Large intestine (tissue), 12 donors: Measurements from ENCODE around the gene CNOT3. TPM values are rescaled to one million over a fixed set of nuclear protein-coding genes. Genes with fewer than 3 reads are reported as not detected.
A peak's percentile ranks its signal among the peaks of the same experiment; 100 is the strongest.
"Not testable (repeated sequence)": the region's sequence is repeated elsewhere in the genome, so short reads cannot be mapped to it uniquely, and the experiment has no call there.

Experiments used
- DNase-seq, 2 donors: peaks; one replicate each; pipeline versions ENCODE4 v3.0.0 to v3.0.0-alpha.2; 2013
- H3K27ac ChIP-seq: one replicate; pipeline ENCODE4 v1.5.1; 2013; ENCODE audit warnings: low read length
- H3K27me3 ChIP-seq: 2 replicates; pipeline ENCODE4 v1.6.1; 2013; ENCODE audit warnings: low read length; ENCODE audit not compliant: control insufficient read depth, insufficient read depth
- H3K36me3 ChIP-seq: 2 replicates; pipeline ENCODE4 v1.6.1; 2013; ENCODE audit warnings: low read length; ENCODE audit not compliant: control insufficient read depth, insufficient read depth
- H3K4me1 ChIP-seq: one replicate; pipeline ENCODE4 v1.6.1; 2013; ENCODE audit warnings: low read length; ENCODE audit not compliant: control insufficient read depth, insufficient read depth
- H3K4me3 ChIP-seq: one replicate; pipeline ENCODE4 v1.5.1; 2013; ENCODE audit warnings: low read length
- H3K9me3 ChIP-seq: one replicate; pipeline ENCODE4 v1.6.1; 2013; ENCODE audit warnings: mild to moderate bottlenecking, low read depth, low read length, moderate library complexity; ENCODE audit not compliant: control insufficient read depth
- WGBS: methylation state at CpG from one replicate; pipeline ENCODE4 v1.1.5; 2013; ENCODE audit warnings: low lambda C conversion rate; ENCODE audit not compliant: insufficient coverage; 5-methylcytosine and 5-hydroxymethylcytosine counted together
- long read RNA-seq, 11 donors: transcript quantifications; one replicate each; lab custom pipeline, GENCODE V29; 2026
- polyA plus RNA-seq: library from polyadenylated mRNA; unstranded; fragments of 120-200 nt; gene quantifications from one replicate; pipeline ENCODE4 v1.2.1, GENCODE V29; 2013

The CNOT3 gene
- 37.2 TPM for polyA plus RNA-seq
- long read RNA-seq, donor 1, partial matches to known transcripts, result 0 of 2 reads
- long read RNA-seq, donor 1, other reads (novel, unspliced or antisense), result 0 of 2 reads
- long read RNA-seq, donor 2, partial matches to known transcripts, result 54 of 90 reads
- long read RNA-seq, donor 2, other reads (novel, unspliced or antisense), result 35 of 90 reads
- long read RNA-seq, donor 3, partial matches to known transcripts, result 6 of 8 reads
- long read RNA-seq, donor 3, other reads (novel, unspliced or antisense), result 0 of 8 reads
- long read RNA-seq, donor 4, result 0 reads
- long read RNA-seq, donor 5, partial matches to known transcripts, result 0 of 1 reads
- long read RNA-seq, donor 5, other reads (novel, unspliced or antisense), result 0 of 1 reads
- long read RNA-seq, donor 6, partial matches to known transcripts, result 125 of 204 reads
- long read RNA-seq, donor 6, other reads (novel, unspliced or antisense), result 77 of 204 reads
- long read RNA-seq, donor 7, partial matches to known transcripts, result 0 of 3 reads
- long read RNA-seq, donor 7, other reads (novel, unspliced or antisense), result 0 of 3 reads
- long read RNA-seq, donor 8, partial matches to known transcripts, result 19 of 20 reads
- long read RNA-seq, donor 8, other reads (novel, unspliced or antisense), result 0 of 20 reads
- long read RNA-seq, donor 9, result 0 reads
- long read RNA-seq, donor 10, partial matches to known transcripts, result 24 of 43 reads
- long read RNA-seq, donor 10, other reads (novel, unspliced or antisense), result 17 of 43 reads
- long read RNA-seq, donor 11, full-length matches to known transcripts, result 1 of 121 reads
- long read RNA-seq, donor 11, partial matches to known transcripts, result 96 of 121 reads
- long read RNA-seq, donor 11, other reads (novel, unspliced or antisense), result 24 of 121 reads

DNA sequence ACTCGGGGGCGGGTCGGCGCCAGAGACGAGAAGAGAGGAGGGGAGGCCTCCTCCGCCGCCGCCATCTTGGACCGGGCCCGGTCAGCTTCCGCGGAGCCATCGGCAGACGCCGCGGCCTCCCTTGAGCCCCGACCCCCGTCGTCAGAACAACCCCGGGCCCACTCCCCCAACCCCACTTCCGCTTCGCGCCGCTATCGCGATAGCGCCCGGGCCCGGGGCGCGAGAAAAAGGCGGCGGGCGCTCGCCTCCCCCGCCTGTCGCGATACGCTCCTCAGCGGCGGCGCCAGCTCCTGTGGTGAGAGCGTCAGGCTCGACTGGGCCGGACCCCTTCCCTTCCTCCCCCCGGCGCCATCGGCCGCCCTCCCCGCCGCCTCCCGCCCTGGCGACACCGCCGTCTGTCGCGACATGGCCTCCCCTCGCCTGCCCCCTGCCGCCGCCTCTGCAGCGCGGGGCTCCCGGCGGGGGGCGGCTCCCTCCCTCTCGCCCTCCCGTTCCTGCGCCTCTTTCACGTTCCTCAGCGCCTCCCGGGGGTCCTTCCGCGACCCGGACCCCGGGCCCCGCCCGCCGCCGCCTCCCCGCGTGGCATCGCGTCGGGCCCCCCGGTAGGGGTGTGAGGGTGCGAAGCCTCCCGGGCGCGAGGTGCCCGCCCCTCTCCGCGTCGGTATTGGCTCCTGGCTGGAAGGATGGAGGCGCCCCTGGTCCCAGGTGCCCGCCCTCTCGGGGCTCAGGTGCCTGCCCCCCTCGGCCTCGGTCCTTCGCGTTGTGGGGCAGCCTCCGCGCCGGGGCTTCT, at the start of gene CNOT3:
TSS of gene CNOT3 (plus strand) at position 64 of the 790 bp plus-strand sequence. CDS start 5,217 bp downstream, outside the sequence.
- WGBS, result no CpG with 5 or more reads among the region's 103 CpGs
- Histone ChIP-seq H3K9me3 (no peaks in the 10 kb centered on the region), H3K36me3 (peaks cover 31% of the 10 kb centered on the region), H3K27ac (peak within 1 kb of the TSS; percentile 63), H3K4me3 (peak within 1 kb of the TSS; percentile 72), H3K27me3 (no peaks in the 10 kb centered on the region), H3K4me1 (peaks cover 25% of the 10 kb centered on the region)
- peak in 1 of 2 donors; percentile 30 for DNase-seq

DNA sequence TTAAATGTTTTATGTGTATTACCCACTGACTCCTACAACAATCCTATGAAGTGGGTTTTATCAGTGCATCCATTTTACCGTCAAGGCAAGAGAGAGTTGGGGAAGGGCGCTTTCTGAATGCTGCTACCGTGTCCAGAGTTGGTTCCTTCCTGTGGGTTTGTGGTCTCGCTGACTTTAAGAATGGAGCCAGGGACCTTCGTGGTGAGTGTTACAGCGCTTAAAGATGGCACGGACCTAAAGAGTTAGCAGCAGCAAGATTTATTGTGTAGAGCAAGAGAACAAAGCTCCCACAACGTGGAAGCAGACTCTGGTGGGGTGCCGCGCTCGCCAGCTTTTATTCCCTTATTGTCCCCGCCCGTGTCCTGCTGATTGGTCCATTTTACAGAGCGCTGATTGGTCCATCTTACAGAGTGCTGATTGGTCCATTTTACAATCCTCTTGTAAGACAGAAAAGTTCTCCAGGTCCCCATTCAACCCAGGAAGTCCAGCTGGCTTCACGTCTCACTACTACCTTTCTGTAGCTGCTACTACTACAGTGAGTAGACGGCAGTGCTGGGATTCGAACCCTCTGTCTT, 43.0 kb upstream of the CNOT3 start:
- Histone ChIP-seq H3K27ac (no peak overlapping the region), H3K4me3 (no peak overlapping the region), H3K27me3 (peaks cover 30% of the 10 kb centered on the region), H3K4me1 (no peaks in the 10 kb centered on the region), H3K36me3 (no peaks in the 10 kb centered on the region), H3K9me3 (no peaks in the 10 kb centered on the region)
- no peak for DNase-seq
- WGBS, result no CpG with 5 or more reads among the region's 17 CpGs

DNA sequence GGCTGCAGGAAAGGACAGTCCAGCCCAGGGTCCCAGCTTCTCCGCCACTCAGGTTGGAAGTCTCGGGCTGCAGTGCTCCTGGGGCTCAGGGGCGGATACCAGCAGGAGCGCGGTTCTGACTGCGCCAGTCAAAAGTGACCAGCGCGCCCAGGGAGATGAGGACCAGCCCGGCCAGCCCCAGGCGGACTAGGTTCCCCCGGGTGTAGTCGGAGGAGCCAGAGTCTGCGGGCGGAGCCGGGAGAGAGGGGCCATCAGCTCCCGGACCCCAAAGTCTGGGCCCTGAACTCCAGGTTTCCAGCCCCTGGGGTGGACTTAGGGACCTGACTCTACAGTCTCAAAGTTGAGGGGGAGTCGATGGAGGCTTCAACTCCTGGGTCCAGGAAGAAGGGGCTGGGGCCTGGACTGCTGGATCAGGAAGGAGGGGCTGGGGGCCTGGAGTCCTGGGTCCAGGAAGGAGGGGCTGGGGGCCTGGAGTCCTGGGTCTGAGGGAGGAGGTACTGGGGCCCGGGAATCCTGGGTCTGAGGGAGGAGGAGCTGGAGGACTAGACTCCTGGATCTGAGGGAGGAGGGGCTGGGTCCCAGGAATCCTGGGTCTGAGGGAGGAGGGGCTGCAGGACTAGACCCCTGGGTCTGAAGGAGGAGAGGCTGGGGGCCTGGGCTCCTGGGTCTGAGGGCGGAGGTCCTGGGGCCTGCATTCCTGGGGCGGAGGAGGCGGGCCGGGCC, 42.3 kb upstream of the CNOT3 start:
- no peaks in the 10 kb centered on the region for H3K4me1 ChIP-seq
- no peaks in the 10 kb centered on the region for H3K36me3 ChIP-seq
- H3K9me3 ChIP-seq, result no peaks in the 10 kb centered on the region
- WGBS, result no CpG with 5 or more reads among the region's 22 CpGs
- no peak overlapping the region for H3K4me3 ChIP-seq
- no peak for DNase-seq
- H3K27me3 ChIP-seq, result peaks cover 30% of the 10 kb centered on the region
- no peak overlapping the region for H3K27ac ChIP-seq

DNA sequence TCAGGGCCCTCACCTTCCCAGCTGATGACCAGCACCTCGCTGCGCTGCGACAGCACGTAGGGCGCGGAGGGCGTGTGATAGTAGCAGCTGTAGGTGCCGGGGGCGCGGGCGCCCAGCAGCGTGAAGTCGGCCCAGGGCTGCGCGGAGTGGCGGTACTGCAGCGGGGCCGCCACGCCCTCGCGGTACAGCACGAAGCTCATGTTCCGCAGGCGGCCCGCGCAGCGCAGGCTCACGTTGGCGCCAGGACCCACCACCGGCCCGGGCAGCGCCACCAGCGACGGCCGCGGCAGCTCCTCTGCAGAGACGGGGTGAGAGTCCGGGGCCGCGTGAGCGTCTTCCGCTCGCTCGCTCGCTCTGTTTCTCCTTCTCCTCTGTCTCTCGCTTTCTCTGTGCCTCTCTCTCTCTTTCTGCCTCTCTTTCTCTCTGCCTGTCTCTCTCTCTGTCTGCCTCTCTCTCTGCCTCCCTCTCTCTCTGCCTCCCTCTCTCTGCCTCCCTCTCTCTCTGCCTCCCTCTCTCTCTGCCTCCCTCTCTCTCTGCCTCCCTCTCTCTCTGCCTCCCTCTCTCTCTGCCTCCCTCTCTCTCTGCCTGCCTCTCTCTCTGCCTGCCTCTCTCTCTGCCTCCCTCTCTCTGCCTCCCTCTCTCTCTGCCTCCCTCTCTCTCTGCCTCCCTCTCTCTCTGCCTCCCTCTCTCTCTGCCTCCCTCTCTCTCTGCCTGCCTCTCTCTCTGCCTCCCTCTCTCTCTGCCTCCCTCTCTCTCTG, 41.5 kb upstream of the CNOT3 start:
- H3K27ac ChIP-seq, H3K9me3 ChIP-seq, H3K4me3 ChIP-seq, H3K36me3 ChIP-seq, H3K4me1 ChIP-seq: not testable (repeated sequence)
- WGBS, result 0% methylated on average over 1 of the region's 46 CpGs
- peak; percentile 35 to 55 for DNase-seq
- H3K27me3 ChIP-seq, result peaks cover 30% of the 10 kb centered on the region

DNA sequence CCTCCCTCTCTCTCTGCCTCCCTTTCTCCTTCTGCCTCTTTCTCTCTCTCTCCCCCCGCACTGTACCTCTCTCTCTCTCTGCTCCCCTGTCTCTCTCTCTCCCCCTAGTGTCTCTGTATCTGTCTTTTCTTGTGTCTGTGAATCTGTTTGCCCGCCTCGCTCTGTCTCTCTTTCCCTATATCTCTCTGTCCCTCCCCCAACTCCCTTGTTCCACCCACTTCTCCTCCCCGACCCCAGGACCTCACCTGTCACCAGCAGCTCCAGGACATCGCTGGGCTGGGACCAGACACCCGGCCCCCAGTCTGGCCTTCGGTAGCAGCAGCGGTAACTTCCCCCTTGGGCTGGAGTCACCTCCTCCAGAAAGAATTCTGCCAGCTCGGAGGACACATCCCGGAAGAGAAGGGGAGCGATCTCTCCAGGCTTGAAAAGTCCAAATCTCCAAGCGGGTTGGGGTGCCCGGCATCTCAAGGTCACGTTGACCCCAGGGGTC, 40.9 kb upstream of the CNOT3 start:
- 33% methylated on average over 2 of the region's 14 CpGs for WGBS
- no peaks in the 10 kb centered on the region for H3K36me3 ChIP-seq
- DNase-seq, result peak in 1 of 2 donors; percentile 43
- H3K4me3 ChIP-seq, result peak overlapping the region; percentile 10
- H3K4me1 ChIP-seq, result no peaks in the 10 kb centered on the region
- no peak overlapping the region for H3K27ac ChIP-seq
- peaks cover 30% of the 10 kb centered on the region for H3K27me3 ChIP-seq
- H3K9me3 ChIP-seq, result no peaks in the 10 kb centered on the region

DNA sequence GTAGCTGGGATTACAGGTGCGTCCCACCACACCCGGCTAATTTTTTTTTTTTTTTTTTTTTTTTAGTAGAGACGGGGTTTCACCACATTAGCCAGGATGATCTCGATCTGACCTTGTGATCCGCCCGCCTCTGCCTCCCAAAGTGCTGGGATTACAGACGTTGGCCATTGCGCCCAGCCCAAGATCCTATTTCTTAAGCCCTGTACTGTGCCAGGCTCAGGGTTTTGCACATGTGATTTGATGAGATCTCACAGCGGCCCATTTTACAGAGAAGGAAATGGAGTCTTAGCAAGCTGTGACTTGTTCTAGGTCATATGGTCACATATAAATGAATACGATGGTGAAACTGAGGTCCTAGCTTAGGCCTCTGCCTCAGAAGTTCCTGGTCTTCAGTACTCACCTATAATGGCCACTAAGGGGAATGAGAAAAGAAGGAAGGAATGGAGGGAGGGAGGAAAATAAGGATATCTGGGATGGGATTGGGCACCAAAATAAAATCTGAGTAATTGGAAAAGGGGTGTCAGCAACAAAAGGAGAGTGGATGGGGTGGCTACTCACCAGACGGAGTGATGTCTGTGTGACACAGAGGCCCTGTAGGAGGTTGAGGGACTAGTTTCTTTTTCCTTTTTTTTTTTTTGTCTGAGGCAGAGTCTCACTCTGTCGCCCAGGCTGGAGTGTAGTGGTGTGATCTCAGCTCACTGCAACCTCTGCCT, 38.2 kb upstream of the CNOT3 start:
- Histone ChIP-seq H3K27ac (no peak overlapping the region), H3K4me3 (no peak overlapping the region)
- WGBS, result 100% methylated on average over 2 of the region's 12 CpGs

DNA sequence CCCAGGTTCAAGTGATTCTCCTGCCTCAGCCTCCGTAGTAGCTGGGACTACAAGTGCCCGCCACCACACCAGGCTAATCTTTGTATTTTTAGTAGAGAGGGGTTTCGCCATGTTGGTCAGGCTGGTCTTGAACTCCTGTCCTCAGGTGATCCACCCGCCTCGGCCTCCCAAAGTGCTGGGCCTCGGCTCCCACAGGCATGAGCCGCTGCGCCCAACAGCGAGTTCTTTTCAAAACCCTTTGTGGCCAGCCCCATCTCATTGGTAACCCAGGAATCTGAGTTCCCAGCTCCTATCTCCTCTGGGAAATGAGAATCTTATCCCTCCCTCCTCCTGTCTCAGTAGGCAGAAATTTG, 37.7 kb upstream of the CNOT3 start:
- not testable (repeated sequence) for H3K4me1 ChIP-seq, DNase-seq, H3K9me3 ChIP-seq, H3K36me3 ChIP-seq, H3K4me3 ChIP-seq, H3K27ac ChIP-seq
- WGBS, result no CpG with 5 or more reads among the region's 9 CpGs
- peaks cover 25% of the 10 kb centered on the region for H3K27me3 ChIP-seq

More for the DNA sequence above, 38.2 kb upstream of the CNOT3 start:
- Histone ChIP-seq H3K4me1 (no peaks in the 10 kb centered on the region), H3K9me3 (no peaks in the 10 kb centered on the region), H3K27me3 (peaks cover 30% of the 10 kb centered on the region), H3K36me3 (no peaks in the 10 kb centered on the region)
- DNase-seq, result no peak

DNA sequence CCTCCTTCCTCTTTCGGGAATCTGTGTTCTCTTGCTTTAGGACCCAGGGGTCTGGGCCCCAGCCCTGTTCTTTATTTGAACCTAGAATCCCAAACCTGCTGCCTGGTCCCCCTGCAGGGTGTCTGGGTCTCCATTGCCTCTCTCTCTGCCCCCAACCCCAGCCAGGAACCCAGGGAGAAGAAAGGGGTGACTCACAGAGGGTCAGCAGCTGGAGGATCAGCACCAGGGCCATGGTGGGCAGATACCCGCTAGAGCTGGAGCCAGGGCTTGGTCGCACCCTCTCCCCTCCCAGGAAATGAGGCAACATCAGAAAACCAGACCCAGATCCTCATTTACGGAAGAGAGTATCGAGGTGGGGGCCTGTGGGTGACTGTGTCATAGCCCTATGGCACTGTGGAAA, 37.0 kb upstream of the CNOT3 start, which contains the start of gene OSCAR:
TSS of gene OSCAR (minus strand) at position 243 of the 400 bp plus-strand sequence. CDS start at position 232, 11 bp downstream.
- no peak within 1 kb of the TSS for H3K27ac ChIP-seq
- H3K9me3 ChIP-seq, result no peaks in the 10 kb centered on the region
- H3K4me1 ChIP-seq, result no peaks in the 10 kb centered on the region
- no peak for DNase-seq
- H3K4me3 ChIP-seq, result no peak within 1 kb of the TSS
- peaks cover 18% of the 10 kb centered on the region for H3K27me3 ChIP-seq
- H3K36me3 ChIP-seq, result peaks cover 2% of the 10 kb centered on the region
- no CpG with 5 or more reads among the region's 5 CpGs for WGBS
